HG03469 (cell line): Measurements from ENCODE around the gene MEGF10.

Experiments
- ATAC-seq: cut with Tn5 transposase; IDR thresholded peaks from one replicate; pipeline ENCODE4 v1.9.1; 2021; ENCODE audit warnings: mild to moderate bottlenecking, moderate library complexity, moderate number of reproducible peaks; ENCODE audit not compliant: unreplicated experiment

Gene MEGF10

DNA sequence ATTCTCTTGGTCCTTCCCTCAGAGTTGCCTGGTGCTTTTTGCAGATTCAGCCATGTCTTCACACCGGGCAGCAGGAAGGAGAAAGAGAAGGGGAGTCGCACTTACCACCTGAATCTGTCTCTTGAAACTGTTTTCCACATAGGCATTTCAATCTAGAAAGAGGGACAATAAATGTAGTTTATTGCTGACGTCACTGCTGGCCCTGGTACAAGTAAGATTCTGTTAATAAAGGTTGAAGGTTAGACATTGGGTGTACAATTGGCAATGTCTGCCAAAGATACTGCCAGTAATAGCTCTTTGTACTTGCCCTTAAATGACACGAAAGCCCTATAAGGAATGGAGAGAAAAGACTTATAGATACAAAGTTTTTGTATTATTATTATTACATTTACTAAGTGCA, 72.8 kb downstream of the MEGF10 start:
- no peak for ATAC-seq

DNA sequence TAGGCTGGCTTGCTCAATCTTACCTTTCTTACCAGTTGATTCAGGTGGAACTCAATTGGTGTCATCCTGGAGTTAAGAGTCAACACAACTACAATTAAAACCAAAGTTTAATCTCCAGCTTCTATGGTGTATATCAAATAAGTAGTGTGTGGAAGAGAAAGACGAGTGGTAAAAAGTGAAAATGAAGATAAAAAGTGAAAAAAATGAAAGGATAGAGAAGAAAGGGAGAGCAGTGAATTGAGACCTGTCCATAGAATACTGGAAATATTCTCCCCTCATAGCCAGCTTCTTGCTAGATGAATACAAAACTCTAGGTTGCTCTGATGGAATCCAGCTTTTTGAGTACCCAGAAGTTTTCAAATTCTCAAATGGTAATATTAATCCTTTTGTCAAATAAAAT, 76.4 kb downstream of the MEGF10 start:
- ATAC-seq = no peak

DNA sequence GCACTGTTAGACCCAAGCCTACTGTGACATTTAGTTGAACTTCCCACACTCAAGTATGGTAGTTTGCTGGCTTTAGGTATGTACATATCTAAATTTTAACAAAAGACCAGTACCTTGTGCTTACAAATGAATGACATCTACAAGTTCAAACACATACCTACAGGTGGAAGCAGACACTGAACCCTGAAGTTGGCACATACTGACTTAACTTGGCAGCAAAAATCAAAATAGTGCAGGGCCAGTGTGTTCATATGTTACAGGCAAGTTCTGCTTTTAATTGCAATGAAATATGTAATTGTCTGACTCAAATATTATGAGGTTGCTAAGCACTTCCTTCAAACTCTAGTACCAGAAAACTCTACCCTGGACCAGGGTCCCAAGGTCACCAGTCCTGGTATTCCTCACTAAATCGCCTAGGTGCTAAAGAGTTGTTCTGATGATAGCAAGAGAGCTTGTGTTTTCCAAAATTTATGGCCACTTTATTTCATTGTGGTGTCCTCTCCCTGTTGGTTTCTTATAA, 77.4 kb downstream of the MEGF10 start:
- no peak for ATAC-seq

DNA sequence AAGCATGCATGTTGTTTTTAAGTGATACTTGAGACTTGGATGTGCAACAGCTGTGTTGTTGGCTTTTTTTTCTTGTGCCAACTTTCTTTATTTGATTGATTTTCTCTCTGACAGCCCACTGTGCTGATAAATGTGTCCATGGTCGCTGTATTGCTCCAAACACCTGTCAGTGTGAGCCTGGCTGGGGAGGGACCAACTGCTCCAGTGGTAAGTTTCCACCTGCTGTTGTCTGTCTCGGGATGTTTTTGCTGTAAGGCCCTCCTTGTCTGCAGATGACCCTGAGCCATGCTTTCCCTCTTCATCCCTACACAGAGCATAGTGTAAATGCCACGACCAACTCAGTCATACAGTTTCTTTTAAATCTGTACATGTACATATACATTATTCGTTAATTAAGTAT, 79.2 kb downstream of the MEGF10 start:
- no peak for ATAC-seq

DNA sequence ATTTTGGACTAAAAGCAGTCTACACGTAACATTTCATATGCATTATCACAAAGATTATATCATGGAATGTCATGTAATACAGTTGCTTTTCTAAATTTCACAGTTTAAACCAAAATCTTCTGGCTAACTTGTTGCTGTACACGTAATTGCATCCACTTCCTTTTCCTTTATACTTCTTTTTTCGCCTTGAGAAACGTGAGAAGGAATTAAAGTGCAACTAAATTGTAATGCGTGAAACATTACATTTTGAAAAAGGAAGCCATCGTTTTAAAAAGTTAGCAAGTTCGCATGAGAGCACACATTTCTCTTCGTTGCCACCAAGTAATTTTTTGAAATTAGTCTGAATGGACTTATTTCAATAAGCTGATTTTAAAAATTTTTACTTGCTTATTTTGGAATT, 80.0 kb downstream of the MEGF10 start:
- ATAC-seq = no peak

DNA sequence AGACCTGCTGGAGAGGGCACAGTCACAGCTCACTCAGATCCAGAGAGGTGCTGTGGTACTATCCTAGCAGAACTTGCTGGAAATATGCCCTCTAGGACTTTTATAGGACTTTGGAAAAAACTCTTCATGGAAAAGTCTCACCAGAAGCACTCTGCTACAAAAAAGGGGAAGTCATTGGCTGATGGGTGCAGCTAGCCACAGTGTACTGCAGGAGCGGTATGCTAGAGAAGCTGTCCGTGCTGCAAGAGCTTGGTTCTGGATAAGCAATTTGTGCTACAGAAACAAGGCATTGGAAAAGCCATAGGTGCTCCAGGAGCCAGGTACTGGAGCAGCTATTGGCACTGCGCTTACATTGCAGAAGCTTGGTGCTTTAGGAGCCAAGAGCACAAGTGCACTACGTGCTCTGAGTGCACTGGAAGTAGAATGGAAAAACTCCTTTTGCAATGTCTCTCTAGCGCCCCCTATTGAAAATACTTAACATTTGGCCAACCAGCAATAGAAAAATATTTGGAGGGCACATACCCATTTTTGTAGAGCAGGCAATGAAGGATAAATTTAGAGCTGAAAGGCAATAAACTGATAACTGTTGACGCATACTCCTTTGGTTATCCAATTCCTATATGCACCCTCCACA, 83.4 kb downstream of the MEGF10 start:
- ATAC-seq = no peak

DNA sequence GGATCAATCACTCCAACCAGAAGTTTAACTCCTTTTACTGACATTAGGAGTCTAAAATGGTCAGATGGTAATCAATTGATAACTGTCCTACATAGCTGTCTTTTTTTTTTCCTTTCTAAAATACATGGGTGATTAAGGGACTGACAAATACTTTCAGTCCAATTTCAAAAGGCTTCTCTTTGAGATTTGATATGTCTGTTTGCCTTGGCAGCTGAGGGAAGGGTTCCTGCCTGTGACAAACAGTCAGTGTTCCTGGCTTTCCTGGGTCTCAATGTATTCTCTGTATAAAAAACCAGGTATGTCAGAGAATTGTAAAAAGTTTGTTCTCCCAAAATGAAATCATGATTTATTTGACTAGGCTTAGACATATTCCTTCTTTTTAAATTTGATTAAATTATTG, 84.5 kb downstream of the MEGF10 start:
- no peak for ATAC-seq

DNA sequence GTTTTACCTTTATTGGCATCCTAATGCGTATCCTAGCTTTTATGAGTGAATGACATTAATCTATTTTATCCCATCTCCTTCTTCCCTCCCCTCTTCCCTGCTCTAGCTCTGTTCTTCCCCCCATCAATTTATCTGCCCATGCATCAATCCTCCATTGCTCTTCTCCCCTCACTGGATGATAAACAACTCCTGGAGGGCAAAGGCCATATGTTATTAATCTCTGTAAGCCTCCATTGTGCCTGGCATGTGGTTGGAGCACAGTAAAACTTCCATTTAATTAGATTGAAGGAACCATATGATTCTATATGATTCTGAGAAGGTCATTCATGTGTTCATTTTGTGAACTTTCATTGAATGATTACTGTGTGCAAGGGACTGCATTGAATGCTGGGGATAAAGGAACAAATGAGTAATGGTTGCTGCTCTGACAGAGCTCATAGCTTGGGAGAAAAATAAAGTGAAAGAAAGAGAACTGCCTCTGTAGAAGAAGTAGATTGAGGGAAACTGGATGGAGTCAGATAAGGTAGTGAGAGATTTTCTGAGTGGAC, 85.0 kb downstream of the MEGF10 start:
- no peak for ATAC-seq

DNA sequence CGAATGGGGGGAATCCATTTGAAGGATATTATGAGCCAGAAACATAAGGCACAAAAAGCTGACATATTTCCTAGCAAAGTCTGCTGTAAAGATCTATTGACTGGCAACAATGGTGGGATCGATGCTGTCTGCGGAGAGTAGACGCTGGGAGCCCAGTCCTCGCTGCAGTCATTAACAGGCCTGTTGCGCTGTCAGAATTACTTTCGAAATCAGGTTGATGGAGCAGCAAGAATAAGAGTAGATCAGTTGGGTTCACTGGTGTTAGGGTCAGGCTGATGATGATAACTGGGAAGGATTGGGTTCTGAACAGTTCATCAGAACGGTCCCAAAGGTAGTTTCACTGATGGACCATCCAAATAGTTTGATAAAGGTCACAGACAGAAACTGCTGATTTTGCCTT, 87.1 kb downstream of the MEGF10 start:
- ATAC-seq = no peak

DNA sequence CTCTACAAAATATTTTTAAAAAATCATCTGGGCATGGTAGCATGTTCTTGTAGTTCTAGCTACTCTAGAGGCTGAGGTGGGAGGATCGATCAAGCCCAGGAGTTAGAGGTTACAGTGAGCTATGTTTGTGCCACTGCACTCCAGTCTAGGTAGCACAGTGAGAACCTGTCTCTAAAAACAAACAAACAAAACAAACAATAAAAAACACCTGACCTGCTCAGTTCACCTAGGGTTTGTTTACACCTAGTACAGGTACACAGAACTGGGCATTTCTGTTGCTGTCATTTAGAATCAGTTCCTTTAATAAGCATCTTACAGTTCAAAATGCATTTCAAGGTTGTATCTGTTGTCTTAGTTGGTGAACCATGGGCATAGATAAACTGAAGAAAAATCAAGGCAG, 95.3 kb downstream of the MEGF10 start:
- no peak for ATAC-seq

DNA sequence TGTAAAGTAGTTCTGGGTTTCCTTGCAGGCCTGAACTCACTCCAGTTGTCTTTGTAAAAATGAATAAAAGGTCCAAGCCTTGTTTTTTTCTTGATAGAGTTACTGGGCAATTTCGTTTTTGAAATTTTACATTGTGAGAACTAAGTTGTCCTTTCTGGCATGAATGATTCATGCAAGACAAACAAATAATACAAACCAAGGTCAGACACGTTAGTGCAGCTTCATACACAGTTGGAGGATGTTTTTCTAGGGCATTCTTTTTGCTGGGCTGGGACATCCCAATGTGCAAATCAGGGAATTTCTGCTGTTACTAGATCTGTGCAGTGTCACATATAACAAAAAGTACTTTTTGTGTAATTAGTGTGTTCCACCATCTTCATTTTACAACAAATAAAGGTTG, 96.0 kb downstream of the MEGF10 start:
- no peak for ATAC-seq

DNA sequence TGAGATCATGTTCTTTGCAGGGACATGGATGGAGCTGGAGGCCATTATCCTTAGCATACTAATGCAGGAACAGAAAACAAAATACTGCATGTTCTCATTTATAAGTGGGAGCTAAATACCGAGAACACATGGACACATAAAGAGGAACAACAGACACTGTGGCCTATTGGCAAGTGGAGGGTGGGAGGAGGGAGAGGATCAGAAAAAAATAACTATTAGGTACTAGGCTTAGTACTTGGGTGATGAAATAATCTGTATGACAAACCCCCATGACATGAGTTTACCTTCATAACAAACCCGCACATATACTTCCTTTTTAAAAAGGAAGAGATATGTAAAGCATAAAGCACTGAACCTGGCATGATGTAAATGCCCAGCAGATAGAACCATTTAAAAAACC, 99.0 kb downstream of the MEGF10 start:
- ATAC-seq = no peak

DNA sequence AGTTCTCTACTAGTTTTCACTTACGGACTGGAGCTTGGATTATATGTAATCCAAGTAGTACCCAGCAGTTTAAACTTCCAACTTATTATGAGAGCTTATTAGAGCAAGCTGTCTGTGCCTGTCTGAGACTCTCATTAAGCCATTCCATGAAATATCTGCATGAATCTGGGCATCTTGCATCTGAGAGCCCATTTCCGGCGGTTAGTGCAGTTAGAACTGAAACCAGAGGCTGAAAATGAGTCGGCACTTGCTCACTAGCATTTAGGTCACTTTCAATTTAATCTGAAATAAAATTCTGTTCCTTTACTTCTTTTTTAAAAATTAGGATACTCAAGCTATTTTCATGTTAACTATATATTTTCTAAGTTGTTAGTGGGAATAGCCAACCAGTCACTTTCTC, 102.2 kb downstream of the MEGF10 start:
- no peak for ATAC-seq

DNA sequence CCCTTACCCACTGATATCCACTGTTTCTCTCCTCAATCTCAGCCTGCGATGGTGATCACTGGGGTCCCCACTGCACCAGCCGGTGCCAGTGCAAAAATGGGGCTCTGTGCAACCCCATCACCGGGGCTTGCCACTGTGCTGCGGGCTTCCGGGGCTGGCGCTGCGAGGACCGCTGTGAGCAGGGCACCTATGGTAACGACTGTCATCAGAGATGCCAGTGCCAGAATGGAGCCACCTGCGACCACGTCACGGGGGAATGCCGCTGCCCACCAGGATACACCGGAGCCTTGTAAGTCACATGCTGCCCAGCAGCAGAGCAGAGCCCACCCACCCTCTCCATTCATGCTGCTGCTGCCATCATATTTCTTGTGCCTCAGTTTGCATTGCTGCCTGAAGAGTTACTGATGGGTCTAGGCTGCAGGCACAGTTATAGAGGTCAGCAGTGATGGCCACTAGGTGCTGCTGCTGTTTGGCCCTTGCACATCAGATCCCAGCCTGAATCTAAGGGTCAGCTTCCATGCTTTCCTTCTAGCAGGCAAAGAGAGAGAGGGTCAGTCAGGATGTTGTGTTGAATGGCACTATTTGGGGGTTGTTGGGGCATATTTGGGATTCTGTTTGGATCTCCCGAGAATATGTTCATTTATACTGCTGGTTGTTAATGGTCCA, 106.0 kb downstream of the MEGF10 start:
- no peak for ATAC-seq

DNA sequence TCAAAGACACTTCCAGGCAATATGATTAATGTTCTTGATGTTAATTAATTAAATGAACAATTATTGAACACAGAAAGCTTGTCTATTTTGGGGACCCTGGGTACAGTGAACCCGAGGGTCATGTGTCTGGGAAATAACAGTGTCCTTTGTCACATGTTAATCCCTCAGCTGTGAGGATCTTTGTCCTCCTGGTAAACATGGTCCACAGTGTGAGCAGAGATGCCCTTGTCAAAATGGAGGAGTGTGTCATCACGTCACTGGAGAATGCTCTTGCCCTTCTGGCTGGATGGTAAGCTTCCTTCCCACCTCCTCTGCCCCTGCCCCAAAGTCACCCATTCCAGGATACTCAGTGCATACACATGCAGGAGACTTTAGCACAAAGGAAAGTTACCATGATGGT, 107.9 kb downstream of the MEGF10 start:
- no peak for ATAC-seq

DNA sequence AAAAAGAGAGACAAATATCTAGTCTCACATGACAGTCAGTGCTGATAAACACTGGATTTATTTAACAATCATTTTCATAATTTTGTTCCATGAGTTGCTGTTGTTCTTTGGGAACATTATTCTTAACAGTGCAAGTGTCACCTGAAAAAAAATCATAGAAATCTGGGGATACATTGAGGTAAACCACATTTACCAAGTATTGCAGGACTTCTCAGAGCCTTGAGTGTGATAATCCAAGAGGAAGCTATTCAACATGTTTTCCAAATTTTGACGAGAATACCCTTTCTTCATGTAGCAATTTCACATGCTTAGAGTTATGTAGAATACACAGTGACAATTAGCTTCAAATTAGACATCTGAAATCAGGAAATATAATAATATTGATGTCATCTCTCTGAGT, 108.5 kb downstream of the MEGF10 start:
- ATAC-seq = no peak

DNA sequence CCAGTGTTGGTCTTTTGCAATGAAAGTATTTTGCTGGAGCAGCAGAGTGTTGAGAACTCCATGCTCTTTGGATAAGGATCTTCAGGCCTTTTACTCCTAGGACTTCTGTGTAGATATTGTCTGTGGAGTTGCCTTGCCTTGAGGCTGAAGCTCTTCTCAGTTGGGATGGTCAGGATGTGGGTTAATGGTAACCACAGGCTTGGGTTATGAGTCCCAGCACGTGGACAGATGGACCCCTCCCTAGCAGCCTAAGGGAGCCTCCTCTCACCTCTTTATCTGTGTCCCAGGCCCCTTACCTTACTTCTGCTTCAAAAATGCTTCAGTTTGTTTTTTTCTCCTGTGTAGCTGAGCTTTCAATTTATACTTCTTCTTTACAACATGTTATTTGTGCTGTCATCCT, 109.9 kb downstream of the MEGF10 start:
- peak; percentile 40 for ATAC-seq

DNA sequence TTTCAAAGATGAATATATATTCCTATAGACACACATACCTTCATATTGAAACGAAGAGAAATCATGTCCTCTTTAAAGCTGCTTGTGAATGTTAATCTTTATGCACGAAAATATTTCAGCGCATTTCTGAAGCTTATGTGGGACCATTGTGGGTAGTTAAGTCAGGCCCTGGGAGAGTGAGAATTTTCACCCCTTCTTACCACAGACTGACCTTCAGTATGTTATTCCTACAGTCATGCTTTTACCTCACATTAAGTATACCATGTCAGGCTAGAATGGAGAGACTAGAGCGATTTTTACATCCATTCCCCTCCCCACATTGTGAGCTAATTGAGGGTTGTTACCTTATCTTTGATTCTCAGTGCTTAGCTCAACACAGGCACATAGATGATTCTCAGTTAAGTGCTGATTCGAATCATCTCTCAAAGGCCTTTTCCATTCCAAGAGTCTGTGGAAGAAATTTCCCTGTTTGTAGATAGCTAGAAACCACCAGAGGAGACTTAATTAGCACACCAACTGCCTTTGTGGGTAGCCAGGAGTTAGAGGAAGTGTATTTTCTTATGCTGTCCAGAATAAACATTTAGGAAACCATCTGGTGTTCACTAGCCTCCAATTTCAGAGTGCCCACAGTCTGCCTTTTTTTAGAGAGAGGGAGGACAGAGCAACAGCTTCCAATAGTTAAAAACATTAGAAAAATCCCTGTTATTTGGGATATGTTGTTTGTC, 110.5 kb downstream of the MEGF10 start:
- ATAC-seq = no peak

DNA sequence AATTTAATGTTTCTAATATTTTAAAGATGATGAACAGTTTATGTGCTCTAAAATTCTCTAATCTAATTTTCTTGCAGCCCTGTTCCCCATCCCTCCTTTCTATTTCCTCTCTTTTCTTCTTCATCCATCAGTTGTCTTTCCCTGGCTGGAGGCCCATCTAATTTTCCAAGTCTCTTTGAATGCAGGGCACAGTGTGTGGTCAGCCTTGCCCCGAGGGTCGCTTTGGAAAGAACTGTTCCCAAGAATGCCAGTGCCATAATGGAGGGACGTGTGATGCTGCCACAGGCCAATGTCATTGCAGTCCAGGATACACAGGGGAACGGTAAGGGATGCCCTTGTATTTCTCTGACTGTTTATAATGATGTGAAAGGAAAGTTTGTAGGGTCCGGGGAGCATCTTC, 111.8 kb downstream of the MEGF10 start:
- ATAC-seq = no peak

DNA sequence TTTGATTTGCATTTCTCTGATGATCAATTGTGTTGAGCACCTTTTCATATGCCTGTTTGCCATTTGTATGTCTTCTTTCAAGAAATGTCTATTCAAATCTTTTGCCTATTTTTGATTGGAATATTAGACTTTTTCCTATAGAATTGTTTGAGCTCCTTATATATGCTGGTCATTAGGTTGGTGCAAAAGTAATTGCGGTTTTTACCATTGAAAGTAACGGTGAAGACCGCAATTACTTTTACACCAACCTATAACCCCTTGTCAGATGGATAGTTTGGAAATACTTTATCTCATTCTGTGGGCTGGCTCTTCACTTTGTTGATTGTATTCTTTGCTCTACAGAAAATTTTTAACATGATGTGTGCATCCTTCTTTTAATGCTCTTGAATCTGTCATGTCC, 113.6 kb downstream of the MEGF10 start:
- ATAC-seq = no peak

DNA sequence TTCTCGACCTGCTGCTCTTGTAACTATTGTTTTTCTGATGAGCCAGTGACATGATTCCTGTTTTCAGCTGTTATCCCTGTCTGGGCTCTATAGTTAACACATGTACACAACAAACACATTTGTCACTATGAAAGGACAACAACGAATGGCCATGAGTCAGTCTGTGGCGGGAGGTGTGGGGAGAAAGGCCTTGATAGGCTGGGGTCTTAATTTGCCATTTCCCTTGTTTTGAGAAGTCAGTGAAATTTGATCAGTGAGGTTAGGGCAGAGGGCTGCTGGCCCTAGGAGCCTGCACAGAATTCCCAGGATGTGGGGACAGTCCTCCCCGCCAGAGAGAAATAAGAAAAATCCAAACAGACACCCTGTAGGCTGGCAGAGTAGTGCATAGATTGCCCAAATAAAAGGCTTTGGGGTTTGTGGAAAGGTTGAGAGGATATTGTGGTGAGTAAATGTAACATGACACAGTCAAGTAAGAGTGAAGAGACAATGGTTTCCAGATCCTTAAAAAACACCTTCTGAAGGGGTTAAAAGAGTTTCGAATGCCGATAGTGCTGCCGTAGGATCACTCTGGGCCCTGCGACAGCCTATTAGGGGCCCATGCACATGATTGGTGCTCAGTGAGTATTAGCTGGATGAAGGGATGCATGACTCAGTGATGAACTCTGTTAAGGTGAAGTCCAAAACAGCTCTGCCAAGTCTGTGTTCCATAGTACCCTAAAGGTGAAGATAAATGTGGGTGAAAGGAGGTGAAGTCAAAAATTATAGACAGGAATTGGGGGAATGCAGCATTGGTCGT, 115.9 kb downstream of the MEGF10 start:
- no peak for ATAC-seq
